ENCODE results near the gene TPP2. TPM values are rescaled to one million over a fixed set of nuclear protein-coding genes. Genes with fewer than 3 reads are reported as not detected.

TPP2 gene
- 15.3 to 20.1 TPM (median 18.7 TPM) in 5 replicates for total RNA-seq (2022; extraction: Qiagen RNA extraction; ENCODE audit: low read depth)

DNA sequence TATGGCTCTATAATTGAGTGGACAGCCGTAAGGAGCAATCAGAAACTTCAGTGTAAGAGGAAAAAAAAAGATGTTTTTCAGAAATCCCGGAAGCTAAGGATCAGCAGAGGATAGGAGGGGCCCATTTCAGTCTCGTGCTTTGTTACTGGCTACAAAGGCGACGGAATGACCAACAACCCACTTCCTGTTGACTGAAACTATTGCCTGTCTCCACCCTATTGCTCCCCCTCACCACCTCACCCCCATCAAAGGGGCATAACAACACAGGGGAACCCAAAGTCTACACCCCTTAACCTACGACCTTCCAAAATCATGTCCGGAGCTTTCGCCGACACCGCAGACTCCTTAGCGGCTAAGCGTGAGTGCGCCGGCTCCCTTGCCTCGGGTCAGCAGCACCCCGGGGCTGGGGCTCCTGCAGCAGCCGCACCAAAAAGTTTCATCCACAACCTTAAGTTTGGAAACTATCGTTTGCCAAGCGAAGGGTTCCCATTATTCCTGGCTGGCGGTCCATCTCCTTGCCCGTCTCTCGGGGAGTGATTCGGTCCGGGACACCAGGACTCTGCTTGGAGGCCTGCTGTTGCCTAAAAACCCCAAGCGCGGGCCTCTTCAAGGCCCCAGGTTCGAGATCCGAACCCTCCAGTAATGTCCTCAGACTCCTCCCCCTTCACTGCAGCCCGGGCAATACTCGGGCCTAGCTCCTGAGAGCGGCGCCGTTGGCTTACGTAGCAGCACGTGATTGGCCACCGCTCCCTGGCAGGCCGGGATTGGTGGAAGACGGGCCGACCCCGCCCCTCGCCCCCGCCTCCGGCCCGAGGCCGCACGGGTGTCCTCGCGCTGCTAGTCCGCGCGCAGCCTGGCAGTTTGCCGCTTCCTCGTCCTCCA is at the start of gene TPP2:
TSS of gene TPP2 (plus strand) at position 840 of the 882 bp plus-strand sequence. CDS start 53 bp downstream, outside the sequence.

GRCh38 chr13:102694937-102695336 is 98.2 kb downstream of the TPP2 start, which contains the start of gene METTL21C:
Gene METTL21C (minus strand): TSS chr13:102695044. CDS start chr13:102694498, 546 bp downstream.

Other genes starting within 250 kb of the TPP2 start
- gene FGF14, start 194.9 kb upstream of the TPP2 start, total RNA-seq (2022; extraction: Qiagen RNA extraction; ENCODE audit: low read depth), result 0.01 to 0.02 TPM in 2 of 5 replicates, not detected in the others
- not detected in 5 replicates for gene METTL21C, start 98.1 kb downstream of the TPP2 start, total RNA-seq (2022; extraction: Qiagen RNA extraction; ENCODE audit: low read depth)
- gene TEX30, start 176.8 kb downstream of the TPP2 start, total RNA-seq (2022; extraction: Qiagen RNA extraction; ENCODE audit: low read depth), result 13.2 to 16.2 TPM (median 14.9 TPM) in 5 replicates
- gene POGLUT2, start 202.0 kb downstream of the TPP2 start, total RNA-seq (2022; extraction: Qiagen RNA extraction; ENCODE audit: low read depth), result 5.9 to 7.7 TPM (median 6.9 TPM) in 5 replicates
- 3.5 to 5.4 TPM (median 4.2 TPM) in 5 replicates for gene BIVM, start 202.1 kb downstream of the TPP2 start, total RNA-seq (2022; extraction: Qiagen RNA extraction; ENCODE audit: low read depth)
- 14.7 to 24.0 TPM (median 17.3 TPM) in 5 replicates for gene ERCC5, start 249.0 kb downstream of the TPP2 start, total RNA-seq (2022; extraction: Qiagen RNA extraction; ENCODE audit: low read depth)